Parathyroid adenoma (tissue), 2 donors: ENCODE data around the gene PLIN1.

ENCODE experiments used
- H2AFZ ChIP-seq: fragments of 300-600 bp; sonication (generic); one replicate; pipeline ENCODE4 v1.7.0; 2017; ENCODE audit warnings: antibody characterized with exemption, mild to moderate bottlenecking
- H3K27ac ChIP-seq: fragments of 300-600 bp; sonication (generic); one replicate; pipeline ENCODE4 v1.7.0; 2017
- H3K27me3 ChIP-seq: fragments of 300-600 bp; sonication (generic); one replicate; pipeline ENCODE4 v1.7.0; 2017; ENCODE audit warnings: low read length; ENCODE audit not compliant: control insufficient read depth, insufficient read depth
- H3K36me3 ChIP-seq: fragments of 300-600 bp; sonication (generic); one replicate; pipeline ENCODE4 v1.7.0; 2017; ENCODE audit warnings: low read length; ENCODE audit not compliant: control insufficient read depth, insufficient read depth
- H3K4me1 ChIP-seq: fragments of 300-600 bp; sonication (generic); one replicate; pipeline ENCODE4 v1.7.0; 2017; ENCODE audit warnings: control low read depth
- H3K4me2 ChIP-seq: fragments of 300-600 bp; sonication (generic); one replicate; pipeline ENCODE4 v1.7.0; 2017; ENCODE audit warnings: low read length
- H3K4me3 ChIP-seq: fragments of 300-600 bp; sonication (generic); one replicate; pipeline ENCODE4 v1.7.0; 2017; ENCODE audit warnings: low read depth, low read length
- H3K79me2 ChIP-seq: fragments of 300-600 bp; sonication (generic); one replicate; pipeline ENCODE4 v1.7.0; 2017; ENCODE audit warnings: control low read depth
- H3K9ac ChIP-seq: fragments of 300-600 bp; sonication (generic); one replicate; pipeline ENCODE4 v1.7.0; 2017; ENCODE audit warnings: mild to moderate bottlenecking
- H3K9me3 ChIP-seq: fragments of 300-600 bp; sonication (generic); one replicate; pipeline ENCODE4 v1.7.0; 2017; ENCODE audit warnings: low read length; ENCODE audit not compliant: control insufficient read depth
- CTCF ChIP-seq: fragments of 300-600 bp; sonication (generic); IDR thresholded peaks from one replicate; pipeline ENCODE4 v1.7.0; 2017; ENCODE audit warnings: antibody characterized with exemption, mild to moderate bottlenecking
- donor health status: primary hyperparathyroidism.

Gene PLIN1

GRCh38 chr15:89679212-89679611, at the start of gene PLIN1:
Gene PLIN1, minus strand, starts transcription at chr15:89679367. Its CDS starts 1,878 bp downstream, at chr15:89677489.
- no peak within 1 kb of the TSS for H3K4me3 ChIP-seq
- no peaks in the 10 kb centered on the region for H3K36me3 ChIP-seq
- H3K9me3 ChIP-seq: no peaks in the 10 kb centered on the region
- no peak within 1 kb of the TSS for H3K9ac ChIP-seq
- H2AFZ ChIP-seq: peak within 1 kb of the TSS; percentile 20
- TF ChIP-seq CTCF: no peak
- no peaks in the 10 kb centered on the region for H3K79me2 ChIP-seq
- peak within 1 kb of the TSS; percentile 74 for H3K27ac ChIP-seq
- peak within 1 kb of the TSS; percentile 9 for H3K4me2 ChIP-seq
- peaks cover 16% of the 10 kb centered on the region for H3K4me1 ChIP-seq
- H3K27me3 ChIP-seq: no peaks in the 10 kb centered on the region

- Histone ChIP-seq H3K79me2 (no peaks in the 10 kb centered on the region), H3K9ac (no peak overlapping the region), H3K36me3 (no peaks in the 10 kb centered on the region), H2AFZ (no peak overlapping the region), H3K4me2 (no peak overlapping the region), H3K4me1 (no peaks in the 10 kb centered on the region), H3K27me3 (no peaks in the 10 kb centered on the region), H3K27ac (no peak overlapping the region), H3K4me3 (no peak overlapping the region), H3K9me3 (no peaks in the 10 kb centered on the region)
- no peak for TF ChIP-seq CTCF
Observed at GRCh38 chr15:89728254-89728653, 49.1 kb upstream of the PLIN1 start.

- H3K36me3 ChIP-seq: no peaks in the 10 kb centered on the region
- no peak overlapping the region for H3K27ac ChIP-seq
- H3K4me1 ChIP-seq: no peaks in the 10 kb centered on the region
- H3K9me3 ChIP-seq: no peaks in the 10 kb centered on the region
- no peaks in the 10 kb centered on the region for H3K27me3 ChIP-seq
- H3K4me2 ChIP-seq: no peak overlapping the region
- H3K79me2 ChIP-seq: no peaks in the 10 kb centered on the region
- no peak overlapping the region for H2AFZ ChIP-seq
- H3K4me3 ChIP-seq: no peak overlapping the region
- H3K9ac ChIP-seq: no peak overlapping the region
- TF ChIP-seq CTCF: no peak
Observed at GRCh38 chr15:89725064-89725463, 45.9 kb upstream of the PLIN1 start.

- Histone ChIP-seq H3K9me3 (no peaks in the 10 kb centered on the region), H3K4me1 (no peaks in the 10 kb centered on the region), H3K27ac (no peak overlapping the region), H3K9ac (no peak overlapping the region), H3K4me3 (no peak overlapping the region), H2AFZ (no peak overlapping the region), H3K79me2 (no peaks in the 10 kb centered on the region), H3K27me3 (no peaks in the 10 kb centered on the region), H3K36me3 (no peaks in the 10 kb centered on the region), H3K4me2 (no peak overlapping the region)
- TF ChIP-seq CTCF: no peak
Observed at GRCh38 chr15:89724621-89725020, 45.5 kb upstream of the PLIN1 start.

- H3K36me3 ChIP-seq: no peaks in the 10 kb centered on the region
- H3K9me3 ChIP-seq: no peaks in the 10 kb centered on the region
- no peak overlapping the region for H3K27ac ChIP-seq
- TF ChIP-seq CTCF: no peak
- H3K4me1 ChIP-seq: no peaks in the 10 kb centered on the region
- H3K4me2 ChIP-seq: no peak overlapping the region
- H3K9ac ChIP-seq: no peak overlapping the region
- no peaks in the 10 kb centered on the region for H3K27me3 ChIP-seq
- no peaks in the 10 kb centered on the region for H3K79me2 ChIP-seq
- no peak overlapping the region for H2AFZ ChIP-seq
- no peak overlapping the region for H3K4me3 ChIP-seq
Observed at GRCh38 chr15:89723031-89723430, 43.9 kb upstream of the PLIN1 start.
